Measurements from ENCODE around the gene NEXMIF.

- TF ChIP-seq, protein P1, sequence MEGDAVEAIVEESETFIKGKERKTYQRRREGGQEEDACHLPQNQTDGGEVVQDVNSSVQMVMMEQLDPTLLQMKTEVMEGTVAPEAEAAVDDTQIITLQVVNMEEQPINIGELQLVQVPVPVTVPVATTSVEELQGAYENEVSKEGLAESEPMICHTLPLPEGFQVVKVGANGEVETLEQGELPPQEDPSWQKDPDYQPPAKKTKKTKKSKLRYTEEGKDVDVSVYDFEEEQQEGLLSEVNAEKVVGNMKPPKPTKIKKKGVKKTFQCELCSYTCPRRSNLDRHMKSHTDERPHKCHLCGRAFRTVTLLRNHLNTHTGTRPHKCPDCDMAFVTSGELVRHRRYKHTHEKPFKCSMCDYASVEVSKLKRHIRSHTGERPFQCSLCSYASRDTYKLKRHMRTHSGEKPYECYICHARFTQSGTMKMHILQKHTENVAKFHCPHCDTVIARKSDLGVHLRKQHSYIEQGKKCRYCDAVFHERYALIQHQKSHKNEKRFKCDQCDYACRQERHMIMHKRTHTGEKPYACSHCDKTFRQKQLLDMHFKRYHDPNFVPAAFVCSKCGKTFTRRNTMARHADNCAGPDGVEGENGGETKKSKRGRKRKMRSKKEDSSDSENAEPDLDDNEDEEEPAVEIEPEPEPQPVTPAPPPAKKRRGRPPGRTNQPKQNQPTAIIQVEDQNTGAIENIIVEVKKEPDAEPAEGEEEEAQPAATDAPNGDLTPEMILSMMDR (IDR thresholded peaks at IDR 0.05): no peak
- TF ChIP-seq POLR2A (IDR thresholded peaks at IDR 0.05): no peak
These were observed 59.5 kb downstream of the NEXMIF start for GRCh38 chrX:74865725-74866124.

All from esophagus squamous epithelium (tissue), 4 donors.